GM12865 (cell line): ENCODE measurements around the gene ALPK3.

Experiments
- DNase-seq: peaks from one replicate; pipeline ENCODE4 v3.0.0; 2010; ENCODE audit warnings: low read depth
- H3K4me3 ChIP-seq: 2 replicates; pipeline ENCODE4 v1.5.1; 2011; ENCODE audit warnings: mild to moderate bottlenecking, low read depth, low read length, control low read depth
- CTCF ChIP-seq: IDR thresholded peaks from 2 replicates; pipeline ENCODE4 v1.5.1; 2011; ENCODE audit warnings: low read length, control low read depth, low read depth, inconsistent platforms; ENCODE audit not compliant: insufficient read depth; ENCODE audit errors: missing control alignments

Gene ALPK3

GRCh38 chr15:84888639-84889038 is 71.5 kb downstream of the ALPK3 start:
- no peak for TF ChIP-seq CTCF
- DNase-seq = no peak
- no peak overlapping the region for H3K4me3 ChIP-seq

GRCh38 chr15:84889313-84889990 is 72.3 kb downstream of the ALPK3 start:
- no peak overlapping the region for H3K4me3 ChIP-seq
- DNase-seq = no peak
- TF ChIP-seq CTCF = no peak

- H3K4me3 ChIP-seq = no peak overlapping the region
- no peak for TF ChIP-seq CTCF
- DNase-seq = no peak
Observed at GRCh38 chr15:84889991-84890669, 73.0 kb downstream of the ALPK3 start.

- TF ChIP-seq CTCF = no peak
Observed at GRCh38 chr15:84890670-84891162, 73.6 kb downstream of the ALPK3 start.

GRCh38 chr15:84891339-84891738 is 74.2 kb downstream of the ALPK3 start:
- DNase-seq = no peak
- H3K4me3 ChIP-seq = no peak overlapping the region
- no peak for TF ChIP-seq CTCF

More at GRCh38 chr15:84890670-84891162, 73.6 kb downstream of the ALPK3 start:
- H3K4me3 ChIP-seq = no peak overlapping the region
- DNase-seq = no peak

GRCh38 chr15:84892786-84893307 is 75.7 kb downstream of the ALPK3 start:
- TF ChIP-seq CTCF = no peak
- no peak overlapping the region for H3K4me3 ChIP-seq
- no peak for DNase-seq
